Activated T-cell treated with anti-CD3 and anti-CD28 coated beads, Interleukin-2, amount 50 U/mL, for 72 hours (primary cell): ENCODE measurements around the gene SLC22A23. TPM values are rescaled to one million over a fixed set of nuclear protein-coding genes. Genes with fewer than 3 reads are reported as not detected.

Source experiments
- ATAC-seq, 2 donors: fragments of 150-1000 bp; cut with Tn5 transposase; replicated peaks in 1 of 2; 2 replicates each; pipeline ENCODE4 v1.10.0; 2021; ENCODE audit warnings: moderate library complexity in 2 of 2, mild to moderate bottlenecking in 1 of 2
- DNase-seq, 2 donors: peaks; one replicate each; pipeline ENCODE4 v3.0.0; 2021 to 2022; ENCODE audit warnings: mixed read lengths in 1 of 2
- H3K27ac Mint-ChIP-seq: one replicate; pipeline ENCODE4 v1.8.0; 2022; ENCODE audit warnings: mild to moderate bottlenecking, moderate library complexity, mixed read lengths
- H3K27me3 Mint-ChIP-seq: one replicate; pipeline ENCODE4 v1.8.0; 2022; ENCODE audit warnings: low read depth, mixed read lengths
- H3K36me3 Mint-ChIP-seq, 2 donors: one replicate each; pipeline ENCODE4 v1.8.0; 2022; ENCODE audit warnings: mixed read lengths in 2 of 2, mild to moderate bottlenecking in 1 of 2; ENCODE audit not compliant: insufficient read depth in 2 of 2
- H3K4me1 Mint-ChIP-seq: one replicate; pipeline ENCODE4 v1.8.0; 2022; ENCODE audit warnings: low read depth, mixed read lengths
- H3K4me3 Mint-ChIP-seq, 2 donors: one replicate each; pipeline ENCODE4 v1.8.0; 2022; ENCODE audit warnings: mild to moderate bottlenecking in 2 of 2, mixed read lengths in 2 of 2, moderate library complexity in 2 of 2
- H3K9me3 Mint-ChIP-seq, 2 donors: one replicate each; pipeline ENCODE4 v1.8.0; 2022; ENCODE audit warnings: mixed read lengths in 2 of 2
- total RNA-seq, 2 donors: library from RNA; stranded (reverse); gene quantifications; one replicate each; pipeline ENCODE4 v1.2.3, GENCODE V29; 2022

SLC22A23 gene
- total RNA-seq, 2 donors from 2014 or later, result 1.5 to 2.0 TPM

GRCh38 chr6:3312604-3313231 lies 144.1 kb downstream of the SLC22A23 start:
- no peak overlapping the region for H3K4me3 Mint-ChIP-seq
- H3K27ac Mint-ChIP-seq, result no peak overlapping the region
- H3K4me1 Mint-ChIP-seq, result peaks cover 4% of the 10 kb centered on the region
- no peaks in the 10 kb centered on the region for H3K9me3 Mint-ChIP-seq
- no peak for DNase-seq
- no peak for ATAC-seq
- no peaks in the 10 kb centered on the region for H3K36me3 Mint-ChIP-seq
- peaks cover 11% of the 10 kb centered on the region for H3K27me3 Mint-ChIP-seq

DNA sequence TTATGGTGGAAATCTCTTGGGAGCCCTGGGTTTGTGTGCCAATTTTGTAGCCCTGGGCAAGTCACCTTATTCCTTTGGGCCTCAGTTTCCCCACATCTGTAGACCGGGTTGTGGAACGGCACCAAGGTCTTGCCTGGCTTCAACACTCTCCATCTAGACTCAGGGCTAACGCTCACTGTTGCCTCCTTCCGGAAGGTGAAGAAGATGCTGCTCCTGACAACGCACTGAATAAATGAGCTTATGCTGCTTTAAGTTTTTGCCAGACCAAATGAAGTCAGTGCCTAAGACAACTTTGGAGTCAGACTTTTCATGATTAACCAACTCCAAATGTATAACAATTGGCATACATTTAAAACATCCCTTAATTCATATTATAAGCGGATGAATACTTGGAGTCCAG lies 145.0 kb downstream of the SLC22A23 start:
- no peak for DNase-seq
- H3K4me3 Mint-ChIP-seq, result no peak overlapping the region
- H3K9me3 Mint-ChIP-seq, result no peaks in the 10 kb centered on the region
- H3K27me3 Mint-ChIP-seq, result peaks cover 2% of the 10 kb centered on the region
- no peaks in the 10 kb centered on the region for H3K36me3 Mint-ChIP-seq
- H3K4me1 Mint-ChIP-seq, result no peaks in the 10 kb centered on the region
- ATAC-seq, result no peak
- H3K27ac Mint-ChIP-seq, result no peak overlapping the region

GRCh38 chr6:3310703-3311102 lies 146.1 kb downstream of the SLC22A23 start:
- H3K4me1 Mint-ChIP-seq, result no peaks in the 10 kb centered on the region
- H3K27me3 Mint-ChIP-seq, result no peaks in the 10 kb centered on the region
- H3K9me3 Mint-ChIP-seq, result no peaks in the 10 kb centered on the region
- DNase-seq (no peak), ATAC-seq (no peak)
- H3K36me3 Mint-ChIP-seq, result no peaks in the 10 kb centered on the region
- no peak overlapping the region for H3K27ac Mint-ChIP-seq
- H3K4me3 Mint-ChIP-seq, result no peak overlapping the region

DNA sequence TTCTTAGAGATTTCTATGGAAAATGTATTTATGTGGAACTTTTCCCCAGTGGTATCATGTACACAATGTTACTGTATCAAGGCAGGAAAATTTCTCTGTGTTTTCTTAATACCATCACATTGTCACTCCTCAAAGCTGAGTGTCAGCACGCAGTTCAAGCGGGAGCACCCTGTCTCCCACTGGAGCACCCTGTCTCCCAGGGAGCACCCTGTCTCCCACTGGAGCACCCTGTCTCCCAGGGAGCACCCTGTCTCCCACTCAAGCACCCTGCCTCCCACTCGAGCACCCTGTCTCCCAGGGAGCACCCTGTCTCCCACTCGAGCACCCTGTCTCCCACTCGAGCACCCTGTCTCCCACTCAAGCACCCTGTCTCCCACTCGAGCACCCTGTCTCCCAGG lies 146.8 kb downstream of the SLC22A23 start:
- no peak overlapping the region for H3K4me3 Mint-ChIP-seq
- no peaks in the 10 kb centered on the region for H3K36me3 Mint-ChIP-seq
- no peak for DNase-seq
- no peaks in the 10 kb centered on the region for H3K27me3 Mint-ChIP-seq
- no peaks in the 10 kb centered on the region for H3K9me3 Mint-ChIP-seq
- no peak for ATAC-seq
- no peak overlapping the region for H3K27ac Mint-ChIP-seq
- no peaks in the 10 kb centered on the region for H3K4me1 Mint-ChIP-seq

GRCh38 chr6:3309391-3310050 lies 147.3 kb downstream of the SLC22A23 start:
- DNase-seq (no peak), ATAC-seq (no peak)
- H3K27ac Mint-ChIP-seq, result no peak overlapping the region
- no peaks in the 10 kb centered on the region for H3K27me3 Mint-ChIP-seq
- no peaks in the 10 kb centered on the region for H3K36me3 Mint-ChIP-seq
- H3K4me3 Mint-ChIP-seq, result no peak overlapping the region
- H3K9me3 Mint-ChIP-seq, result no peaks in the 10 kb centered on the region
- H3K4me1 Mint-ChIP-seq, result no peaks in the 10 kb centered on the region

GRCh38 chr6:3308106-3308505 lies 148.7 kb downstream of the SLC22A23 start:
- Mint-ChIP-seq H3K27ac (no peak overlapping the region), H3K9me3 (no peaks in the 10 kb centered on the region), H3K4me3 (no peak overlapping the region), H3K36me3 (no peaks in the 10 kb centered on the region), H3K27me3 (no peaks in the 10 kb centered on the region), H3K4me1 (no peaks in the 10 kb centered on the region)
- ATAC-seq (no peak), DNase-seq (no peak)

- no peak for ATAC-seq
- Mint-ChIP-seq H3K27me3 (no peaks in the 10 kb centered on the region), H3K4me1 (no peaks in the 10 kb centered on the region), H3K9me3 (no peaks in the 10 kb centered on the region), H3K4me3 (no peak overlapping the region), H3K27ac (no peak overlapping the region), H3K36me3 (no peaks in the 10 kb centered on the region)
- DNase-seq, result no peak
Measured at GRCh38 chr6:3307436-3307835, 149.4 kb downstream of the SLC22A23 start.

DNA sequence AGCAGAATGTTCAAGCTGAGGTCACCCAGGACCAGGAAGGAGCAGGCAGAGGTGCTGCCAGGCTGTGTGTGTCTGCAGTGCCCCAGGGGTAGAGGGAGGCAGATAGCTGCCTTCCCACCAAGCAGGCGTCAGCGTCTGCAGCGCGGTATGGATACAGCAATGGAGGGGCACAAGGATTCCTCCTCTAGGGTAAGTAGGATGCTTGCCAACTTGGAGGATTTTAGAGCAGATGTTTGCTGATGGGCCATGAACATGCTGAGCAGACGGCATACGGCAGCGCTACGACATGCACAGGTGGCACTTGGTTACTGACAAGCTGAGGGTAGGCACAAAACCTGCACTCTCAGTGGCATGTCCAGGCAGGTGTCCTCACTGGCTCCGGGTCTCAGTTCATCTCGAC lies 150.0 kb downstream of the SLC22A23 start:
- H3K27ac Mint-ChIP-seq, result no peak overlapping the region
- ATAC-seq (no peak), DNase-seq (no peak)
- no peaks in the 10 kb centered on the region for H3K27me3 Mint-ChIP-seq
- H3K36me3 Mint-ChIP-seq, result no peaks in the 10 kb centered on the region
- no peaks in the 10 kb centered on the region for H3K9me3 Mint-ChIP-seq
- no peaks in the 10 kb centered on the region for H3K4me1 Mint-ChIP-seq
- no peak overlapping the region for H3K4me3 Mint-ChIP-seq

- no peak for DNase-seq
- Mint-ChIP-seq H3K27ac (no peak overlapping the region), H3K4me1 (no peaks in the 10 kb centered on the region), H3K27me3 (no peaks in the 10 kb centered on the region), H3K4me3 (no peak overlapping the region), H3K36me3 (no peaks in the 10 kb centered on the region), H3K9me3 (no peaks in the 10 kb centered on the region)
- ATAC-seq, result no peak
Measured at GRCh38 chr6:3305831-3306230, 151.0 kb downstream of the SLC22A23 start.

GRCh38 chr6:3305216-3305565 lies 151.7 kb downstream of the SLC22A23 start:
- Mint-ChIP-seq H3K4me3 (no peak overlapping the region), H3K9me3 (no peaks in the 10 kb centered on the region), H3K27ac (no peak overlapping the region), H3K36me3 (no peaks in the 10 kb centered on the region), H3K4me1 (no peaks in the 10 kb centered on the region), H3K27me3 (no peaks in the 10 kb centered on the region)
- DNase-seq, result no peak
- no peak for ATAC-seq

DNA sequence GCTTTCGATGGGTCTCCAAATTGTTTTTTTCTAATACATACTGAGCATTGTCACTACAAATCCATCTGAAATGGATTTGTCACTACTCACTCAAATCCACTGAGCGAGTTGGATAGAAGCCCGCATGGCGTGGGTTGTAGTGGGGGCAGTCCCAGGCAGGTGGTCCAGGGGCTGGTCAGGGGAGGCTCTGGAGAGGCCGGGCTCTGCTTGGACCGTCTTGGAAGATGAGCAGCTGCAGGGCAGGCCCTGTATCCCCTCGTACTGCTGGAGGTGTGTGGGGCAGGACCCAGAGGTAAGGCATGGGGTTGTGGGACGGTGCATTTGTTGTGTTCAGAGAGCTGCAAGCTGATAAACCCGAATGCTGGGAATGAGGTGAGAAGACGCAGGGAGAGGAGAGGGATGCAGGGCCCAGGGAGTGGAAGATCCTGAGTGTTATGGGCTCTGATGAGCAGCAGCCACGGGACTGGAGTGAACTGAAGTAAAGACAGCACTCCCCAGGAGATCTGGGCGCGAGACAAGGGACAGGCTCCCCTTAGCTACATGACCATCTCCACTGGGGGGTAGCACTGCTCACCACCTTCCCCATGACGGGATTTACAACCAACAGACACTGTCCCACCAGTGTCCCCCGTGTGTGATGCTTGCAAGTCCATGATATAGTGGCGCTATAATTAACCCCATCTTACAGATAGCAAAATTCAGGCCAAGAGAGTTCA lies 152.2 kb downstream of the SLC22A23 start:
- no peaks in the 10 kb centered on the region for H3K36me3 Mint-ChIP-seq
- H3K9me3 Mint-ChIP-seq, result no peaks in the 10 kb centered on the region
- no peaks in the 10 kb centered on the region for H3K4me1 Mint-ChIP-seq
- H3K27me3 Mint-ChIP-seq, result no peaks in the 10 kb centered on the region
- H3K4me3 Mint-ChIP-seq, result no peak overlapping the region
- H3K27ac Mint-ChIP-seq, result no peak overlapping the region
- DNase-seq (no peak), ATAC-seq (no peak)

GRCh38 chr6:3303795-3304411 lies 152.9 kb downstream of the SLC22A23 start:
- Mint-ChIP-seq H3K4me1 (no peaks in the 10 kb centered on the region), H3K4me3 (no peak overlapping the region), H3K27me3 (no peaks in the 10 kb centered on the region), H3K27ac (no peak overlapping the region), H3K36me3 (no peaks in the 10 kb centered on the region), H3K9me3 (no peaks in the 10 kb centered on the region)
- DNase-seq (no peak), ATAC-seq (no peak)

- ATAC-seq (no peak), DNase-seq (no peak)
- H3K36me3 Mint-ChIP-seq, result no peaks in the 10 kb centered on the region
- H3K4me1 Mint-ChIP-seq, result no peaks in the 10 kb centered on the region
- no peak overlapping the region for H3K4me3 Mint-ChIP-seq
- no peak overlapping the region for H3K27ac Mint-ChIP-seq
- H3K27me3 Mint-ChIP-seq, result no peaks in the 10 kb centered on the region
- no peaks in the 10 kb centered on the region for H3K9me3 Mint-ChIP-seq
Measured at GRCh38 chr6:3301506-3301905, 155.3 kb downstream of the SLC22A23 start.
